ENCODE results near the gene SYNDIG1. TPM values are rescaled to one million over a fixed set of nuclear protein-coding genes. Genes with fewer than 3 reads are reported as not detected.

SYNDIG1 gene
- total RNA-seq, 1 donor from 2014 or later, result not detected

DNA sequence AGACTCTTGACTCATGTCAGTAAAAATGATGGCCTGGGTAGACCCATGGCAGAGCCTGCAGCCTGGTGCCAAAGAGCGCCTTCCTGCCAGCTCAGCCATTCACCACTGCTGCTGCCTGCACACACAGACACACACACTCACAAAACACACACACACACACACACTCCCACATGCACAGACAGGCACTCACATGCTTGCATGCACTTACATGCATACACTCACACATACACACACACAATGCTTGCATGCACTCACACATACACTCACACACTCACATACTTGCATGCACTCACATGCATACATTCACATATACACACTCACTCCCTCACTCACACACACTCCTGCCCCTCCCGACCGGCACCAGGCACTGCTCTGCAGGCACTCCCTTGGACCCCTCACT, 18.0 kb upstream of the SYNDIG1 start:
- Mint-ChIP-seq H3K9me3 (no peaks in the 10 kb centered on the region), H3K27me3 (ENCODE audit: insufficient read depth) (peaks cover 3% of the 10 kb centered on the region), H3K4me1 (ENCODE audit: low read depth) (no peaks in the 10 kb centered on the region), H3K36me3 (ENCODE audit: low read depth) (no peaks in the 10 kb centered on the region), H3K27ac (no peak overlapping the region), H3K4me3 (no peak overlapping the region)
- no peak for DNase-seq (ENCODE audit: low spot score)
- intact Hi-C loops (cut with micrococcal nuclease), result no loop called here

DNA sequence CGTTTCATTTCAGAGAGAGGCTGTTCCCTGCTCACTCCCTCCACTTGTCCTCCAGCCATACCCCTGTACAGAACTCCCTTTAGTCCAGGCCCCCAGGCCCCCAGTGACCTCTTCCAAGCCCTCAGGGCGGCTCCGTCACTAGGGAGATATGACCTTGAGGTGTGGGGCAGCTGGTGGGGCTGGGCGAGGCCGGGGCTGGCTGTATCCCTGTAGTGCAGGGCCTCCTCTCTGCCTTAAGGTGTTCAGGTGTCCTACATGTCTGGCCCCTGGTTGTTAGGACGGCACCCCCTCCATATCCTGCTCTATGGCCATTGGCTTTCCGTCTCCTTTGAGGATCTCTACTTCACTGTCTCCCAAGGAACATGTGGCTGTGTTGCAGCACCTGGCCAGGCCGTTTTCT, 17.4 kb upstream of the SYNDIG1 start:
- Mint-ChIP-seq H3K4me1 (ENCODE audit: low read depth) (no peaks in the 10 kb centered on the region), H3K4me3 (no peak overlapping the region), H3K36me3 (ENCODE audit: low read depth) (no peaks in the 10 kb centered on the region), H3K9me3 (no peaks in the 10 kb centered on the region), H3K27me3 (ENCODE audit: insufficient read depth) (peaks cover 3% of the 10 kb centered on the region), H3K27ac (no peak overlapping the region)
- no peak for DNase-seq (ENCODE audit: low spot score)
- intact Hi-C loops (cut with micrococcal nuclease), result no loop called here

DNA sequence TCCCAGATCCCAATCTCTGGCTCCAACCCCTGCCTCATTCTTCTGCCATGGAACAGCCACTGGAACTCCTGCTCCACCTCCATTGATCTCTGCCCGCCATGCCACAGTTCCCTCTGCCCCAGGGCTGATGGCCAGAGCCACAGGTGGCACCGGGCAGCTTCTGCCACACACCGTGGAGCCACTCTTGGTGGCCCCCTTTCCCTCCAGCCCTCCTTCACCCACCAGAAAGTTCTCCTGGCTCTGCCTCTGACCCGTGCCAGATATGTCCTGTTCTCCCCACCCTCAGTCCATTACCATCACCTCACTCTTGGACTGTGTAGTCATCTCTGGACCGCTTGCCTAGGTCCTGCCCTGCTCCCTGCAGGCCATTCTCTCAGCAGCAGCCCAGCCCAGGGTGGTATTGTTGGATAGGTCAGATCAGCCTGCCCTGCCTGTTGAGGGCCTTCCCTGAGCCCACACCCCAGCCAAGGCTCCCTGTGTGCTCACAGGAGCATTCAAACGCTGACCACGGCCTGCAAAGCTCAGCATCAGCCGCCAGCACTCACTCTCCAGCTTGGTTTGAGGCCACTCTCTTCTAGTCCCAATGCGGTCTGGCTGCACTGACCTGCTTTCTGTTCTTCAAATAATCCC, 16.8 kb upstream of the SYNDIG1 start:
- intact Hi-C loops (cut with micrococcal nuclease), result no loop called here
- H3K4me3 Mint-ChIP-seq, result no peak overlapping the region
- H3K9me3 Mint-ChIP-seq, result no peaks in the 10 kb centered on the region
- no peaks in the 10 kb centered on the region for H3K36me3 Mint-ChIP-seq (ENCODE audit: low read depth)
- DNase-seq (ENCODE audit: low spot score), result no peak
- no peaks in the 10 kb centered on the region for H3K4me1 Mint-ChIP-seq (ENCODE audit: low read depth)
- H3K27ac Mint-ChIP-seq, result no peak overlapping the region
- H3K27me3 Mint-ChIP-seq (ENCODE audit: insufficient read depth), result peaks cover 3% of the 10 kb centered on the region

DNA sequence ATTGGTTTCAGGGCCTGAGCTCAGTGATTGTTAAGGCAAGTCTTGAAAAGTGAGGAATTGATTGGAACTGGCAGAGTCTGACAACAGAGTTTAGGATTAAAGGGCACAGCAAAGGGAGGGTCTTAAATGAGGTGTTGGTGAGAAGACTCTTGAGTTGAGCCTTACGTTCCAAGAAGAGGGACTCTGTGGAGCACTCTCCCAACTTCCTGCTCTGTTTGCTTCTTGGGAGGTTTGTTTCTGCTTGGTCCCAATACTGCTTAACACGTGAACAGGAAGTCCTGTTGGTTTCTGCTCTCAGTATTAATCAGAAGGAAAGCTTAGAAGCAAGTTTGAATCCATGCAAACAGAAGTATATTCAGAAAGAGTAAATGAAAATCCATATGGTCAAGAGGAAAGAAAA, 15.6 kb upstream of the SYNDIG1 start:
- Mint-ChIP-seq H3K36me3 (ENCODE audit: low read depth) (no peaks in the 10 kb centered on the region), H3K27ac (no peak overlapping the region), H3K9me3 (no peaks in the 10 kb centered on the region), H3K4me1 (ENCODE audit: low read depth) (no peaks in the 10 kb centered on the region), H3K27me3 (ENCODE audit: insufficient read depth) (peaks cover 3% of the 10 kb centered on the region), H3K4me3 (no peak overlapping the region)
- DNase-seq (ENCODE audit: low spot score), result no peak
- intact Hi-C loops (cut with micrococcal nuclease), result no loop called here

DNA sequence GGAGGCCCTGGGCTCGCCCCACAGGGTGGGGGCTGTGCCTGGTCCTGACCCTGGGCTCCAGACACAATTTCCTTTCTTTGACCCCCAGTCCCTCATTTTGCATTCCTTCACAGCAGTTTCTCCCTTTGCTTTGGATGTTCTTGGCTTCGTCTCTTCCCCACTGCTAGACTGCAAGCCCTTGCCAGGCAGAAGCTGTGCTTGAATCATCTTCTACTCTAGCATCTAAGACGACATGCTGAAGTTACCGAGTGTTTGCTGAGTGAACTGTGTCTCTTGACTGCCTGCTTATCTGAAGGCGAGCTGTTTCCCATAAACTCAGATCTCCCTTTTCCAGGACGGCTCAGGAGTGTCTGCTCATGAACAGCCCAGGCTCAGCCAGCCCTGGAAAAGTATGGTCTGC, 14.3 kb upstream of the SYNDIG1 start:
- Mint-ChIP-seq H3K9me3 (no peaks in the 10 kb centered on the region), H3K36me3 (ENCODE audit: low read depth) (no peaks in the 10 kb centered on the region), H3K4me3 (no peak overlapping the region), H3K27ac (no peak overlapping the region), H3K4me1 (ENCODE audit: low read depth) (no peaks in the 10 kb centered on the region), H3K27me3 (ENCODE audit: insufficient read depth) (peaks cover 3% of the 10 kb centered on the region)
- no peak for DNase-seq (ENCODE audit: low spot score)
- intact Hi-C loops (cut with micrococcal nuclease), result no loop called here

DNA sequence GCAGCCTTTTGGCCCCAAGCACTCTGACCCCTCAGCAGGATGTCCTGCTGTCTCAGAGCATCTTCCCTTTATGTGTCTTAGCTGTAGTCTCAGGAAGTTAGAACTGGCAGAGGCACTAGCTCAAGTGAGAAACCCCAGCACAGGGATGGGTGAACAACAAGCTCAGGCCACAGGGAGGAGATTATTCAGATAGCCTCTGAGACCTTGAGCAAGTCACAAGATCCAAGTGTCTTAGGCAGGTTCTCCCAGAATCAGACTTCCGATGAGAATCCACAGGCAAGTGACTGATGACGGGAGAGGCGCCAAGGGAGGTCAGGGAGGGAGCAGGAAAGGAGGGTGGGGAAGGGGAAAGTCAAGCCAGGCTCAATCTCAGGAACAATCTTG, 13.0 kb upstream of the SYNDIG1 start:
- H3K4me3 Mint-ChIP-seq, result no peak overlapping the region
- no peaks in the 10 kb centered on the region for H3K4me1 Mint-ChIP-seq (ENCODE audit: low read depth)
- no peaks in the 10 kb centered on the region for H3K36me3 Mint-ChIP-seq (ENCODE audit: low read depth)
- H3K27me3 Mint-ChIP-seq (ENCODE audit: insufficient read depth), result peaks cover 3% of the 10 kb centered on the region
- no peaks in the 10 kb centered on the region for H3K9me3 Mint-ChIP-seq
- no peak overlapping the region for H3K27ac Mint-ChIP-seq
- intact Hi-C loops (cut with micrococcal nuclease), result no loop called here
- DNase-seq (ENCODE audit: low spot score), result no peak

DNA sequence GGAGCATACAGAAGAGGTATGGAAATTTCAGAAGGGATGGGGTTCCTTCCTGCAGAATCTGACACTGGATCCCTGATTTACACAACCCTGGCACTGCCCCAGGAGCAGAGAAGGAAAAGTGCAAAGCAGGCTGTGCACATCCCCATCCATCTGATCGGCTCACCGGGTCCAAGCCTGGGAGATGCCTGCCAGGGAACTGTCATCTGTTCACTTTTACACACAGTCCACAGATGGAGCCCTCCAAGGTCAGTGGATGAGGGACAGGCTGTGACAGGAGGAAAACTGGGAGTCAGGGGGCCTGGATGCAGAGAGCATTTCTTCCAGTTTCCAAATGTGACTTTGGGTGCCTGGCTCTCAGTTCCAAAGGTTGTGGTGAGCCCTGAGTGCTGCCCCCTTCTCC, 11.0 kb upstream of the SYNDIG1 start:
- H3K4me1 Mint-ChIP-seq (ENCODE audit: low read depth), result no peaks in the 10 kb centered on the region
- H3K36me3 Mint-ChIP-seq (ENCODE audit: low read depth), result no peaks in the 10 kb centered on the region
- H3K27me3 Mint-ChIP-seq (ENCODE audit: insufficient read depth), result peaks cover 5% of the 10 kb centered on the region
- intact Hi-C loops (cut with micrococcal nuclease), result no loop called here
- H3K4me3 Mint-ChIP-seq, result no peak overlapping the region
- DNase-seq (ENCODE audit: low spot score), result no peak
- H3K9me3 Mint-ChIP-seq, result no peaks in the 10 kb centered on the region
- H3K27ac Mint-ChIP-seq, result no peak overlapping the region

DNA sequence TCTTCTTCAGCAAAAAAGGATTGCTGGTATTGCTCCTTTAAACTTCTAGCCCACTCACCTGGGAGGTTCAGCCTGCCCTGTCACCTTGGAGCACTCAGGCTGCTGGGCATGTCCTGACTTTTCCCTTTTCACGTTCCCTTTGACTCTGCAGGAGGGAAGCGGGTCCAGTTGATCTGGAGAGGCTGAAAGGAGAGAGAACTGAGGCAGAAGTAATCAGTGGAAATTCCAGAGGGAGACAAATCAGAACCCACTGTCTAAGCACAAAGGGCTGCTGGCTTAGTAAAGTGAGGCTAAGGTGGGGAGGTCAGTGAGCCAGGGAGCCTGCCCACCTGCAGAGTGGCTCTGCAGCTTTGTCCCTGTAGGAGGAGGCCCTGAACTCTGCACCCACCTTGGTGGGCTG, 9.7 kb upstream of the SYNDIG1 start:
- Mint-ChIP-seq H3K4me1 (ENCODE audit: low read depth) (no peaks in the 10 kb centered on the region), H3K9me3 (no peaks in the 10 kb centered on the region), H3K4me3 (no peak overlapping the region), H3K36me3 (ENCODE audit: low read depth) (no peaks in the 10 kb centered on the region), H3K27me3 (ENCODE audit: insufficient read depth) (peaks cover 7% of the 10 kb centered on the region), H3K27ac (no peak overlapping the region)
- intact Hi-C loops (cut with micrococcal nuclease), result no loop called here
- DNase-seq (ENCODE audit: low spot score), result no peak

DNA sequence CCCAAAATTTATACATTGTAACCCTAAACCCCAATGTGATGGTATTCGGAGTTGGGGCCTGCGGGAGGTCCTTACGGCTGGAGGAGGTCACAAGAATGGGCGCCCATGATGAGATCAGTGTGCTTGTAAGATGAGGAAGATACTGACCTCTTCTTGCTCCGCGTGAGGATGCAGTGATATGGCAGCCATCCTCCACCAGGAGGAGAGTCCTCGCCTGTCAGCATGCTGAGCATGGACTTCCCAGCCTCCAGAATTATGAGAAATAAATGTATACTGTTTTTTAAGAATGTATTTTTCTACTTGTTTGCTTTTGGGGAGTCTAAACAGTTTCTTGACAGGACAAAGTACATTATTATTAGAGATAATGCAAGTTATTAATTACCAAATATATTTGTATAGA, 8.7 kb upstream of the SYNDIG1 start:
- Mint-ChIP-seq H3K27ac (no peak overlapping the region), H3K27me3 (ENCODE audit: insufficient read depth) (peaks cover 10% of the 10 kb centered on the region), H3K9me3 (no peaks in the 10 kb centered on the region), H3K4me3 (no peak overlapping the region), H3K4me1 (ENCODE audit: low read depth) (no peaks in the 10 kb centered on the region), H3K36me3 (ENCODE audit: low read depth) (no peaks in the 10 kb centered on the region)
- intact Hi-C loops (cut with micrococcal nuclease), result no loop called here
- no peak for DNase-seq (ENCODE audit: low spot score)

DNA sequence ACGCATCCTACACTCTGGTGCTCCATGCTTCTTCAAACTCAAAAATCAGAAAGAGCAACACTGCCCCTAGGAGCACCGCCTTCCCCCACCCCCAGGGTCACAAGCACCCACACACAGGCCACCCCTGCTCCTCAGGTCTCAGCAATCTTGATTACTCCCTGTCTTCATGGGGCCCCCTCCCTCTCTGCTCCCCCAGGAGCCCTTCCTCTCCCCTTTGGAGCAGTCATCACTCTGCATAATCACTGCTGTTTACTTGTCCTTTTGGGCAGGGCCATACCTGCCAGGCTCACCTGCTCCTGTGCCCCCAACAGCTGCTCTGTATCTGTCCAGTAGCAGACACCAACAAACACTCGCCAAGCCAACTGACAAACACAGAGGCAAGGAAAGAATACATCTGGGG, 7.6 kb upstream of the SYNDIG1 start:
- H3K4me1 Mint-ChIP-seq (ENCODE audit: low read depth), result no peaks in the 10 kb centered on the region
- peaks cover 9% of the 10 kb centered on the region for H3K27me3 Mint-ChIP-seq (ENCODE audit: insufficient read depth)
- H3K27ac Mint-ChIP-seq, result no peak overlapping the region
- no peaks in the 10 kb centered on the region for H3K9me3 Mint-ChIP-seq
- no peak for DNase-seq (ENCODE audit: low spot score)
- intact Hi-C loops (cut with micrococcal nuclease), result no loop called here
- no peaks in the 10 kb centered on the region for H3K36me3 Mint-ChIP-seq (ENCODE audit: low read depth)
- no peak overlapping the region for H3K4me3 Mint-ChIP-seq

DNA sequence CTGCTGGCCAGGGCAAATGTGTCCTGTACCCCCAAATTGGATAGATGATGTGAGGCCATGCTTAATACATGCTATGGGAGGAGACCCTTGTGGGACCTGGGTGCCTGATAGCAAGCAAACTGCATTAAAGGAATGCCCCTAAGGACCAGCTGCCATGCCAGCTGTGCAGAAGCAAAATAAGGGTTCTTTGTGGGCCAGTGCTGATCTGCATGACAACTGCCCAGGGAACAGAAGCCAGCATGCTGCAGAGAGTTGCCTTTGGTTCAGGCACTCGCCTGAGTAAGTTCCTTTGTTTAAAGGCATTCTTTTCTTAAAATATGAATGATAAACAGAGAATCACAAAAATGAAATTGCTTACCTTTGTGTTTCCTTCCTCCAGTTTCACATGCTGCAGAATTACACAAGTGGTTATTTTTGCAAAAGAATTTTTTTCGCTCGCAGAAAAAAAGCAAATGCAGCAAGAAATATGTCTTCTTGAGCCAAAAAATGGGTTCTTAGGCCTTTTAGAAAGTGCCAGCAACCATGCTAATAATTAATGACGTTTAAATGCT, 6.9 kb upstream of the SYNDIG1 start:
- no peak for DNase-seq (ENCODE audit: low spot score)
- Mint-ChIP-seq H3K4me3 (no peak overlapping the region), H3K36me3 (ENCODE audit: low read depth) (no peaks in the 10 kb centered on the region), H3K27me3 (ENCODE audit: insufficient read depth) (peaks cover 14% of the 10 kb centered on the region), H3K27ac (no peak overlapping the region), H3K4me1 (ENCODE audit: low read depth) (no peaks in the 10 kb centered on the region), H3K9me3 (no peaks in the 10 kb centered on the region)
- intact Hi-C loops (cut with micrococcal nuclease), result no loop called here

DNA sequence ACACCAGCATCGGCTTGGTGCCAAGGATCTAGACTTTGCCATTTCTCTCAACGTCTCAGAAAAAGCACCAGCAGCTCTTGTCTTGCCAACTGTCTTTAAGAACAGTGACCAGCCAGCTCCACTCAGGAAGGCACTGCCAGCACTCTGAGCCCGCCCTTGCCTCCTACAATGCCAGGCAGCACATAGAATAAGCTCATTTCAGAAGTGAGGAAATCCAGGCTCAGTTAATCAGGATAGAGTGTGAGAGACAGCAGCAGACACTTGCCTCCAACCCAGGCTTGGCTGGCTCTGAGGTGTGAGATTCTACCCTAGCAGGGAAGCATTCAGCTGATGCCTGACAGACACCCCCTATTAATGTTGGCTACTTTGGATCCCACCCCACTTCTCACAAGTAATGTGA, 4.3 kb upstream of the SYNDIG1 start:
- Mint-ChIP-seq H3K4me1 (ENCODE audit: low read depth) (no peaks in the 10 kb centered on the region), H3K9me3 (no peaks in the 10 kb centered on the region), H3K36me3 (ENCODE audit: low read depth) (no peaks in the 10 kb centered on the region), H3K27ac (no peak overlapping the region), H3K27me3 (ENCODE audit: insufficient read depth) (peaks cover 28% of the 10 kb centered on the region), H3K4me3 (no peak overlapping the region)
- no peak for DNase-seq (ENCODE audit: low spot score)
- intact Hi-C loops (cut with micrococcal nuclease), result no loop called here

DNA sequence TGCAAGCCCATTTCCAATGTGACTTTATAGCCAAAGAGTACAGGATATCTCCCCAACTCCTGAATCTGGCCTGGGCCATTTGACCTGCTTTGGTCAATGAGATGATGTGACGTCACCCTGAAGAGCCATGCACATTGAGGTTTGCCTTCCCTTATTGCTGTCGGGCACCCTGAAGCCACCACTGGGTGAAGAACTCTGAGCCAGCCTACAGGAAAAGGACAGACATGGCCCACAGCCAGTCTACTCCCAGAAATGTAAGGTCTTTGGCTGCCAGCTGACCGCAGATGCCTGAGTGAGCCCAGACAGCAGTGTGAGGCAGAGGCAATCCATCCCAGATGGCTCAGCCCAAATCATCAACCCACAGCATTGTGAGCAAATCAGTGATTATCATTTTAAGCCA, 3.7 kb upstream of the SYNDIG1 start:
- Mint-ChIP-seq H3K4me3 (no peak overlapping the region), H3K9me3 (no peaks in the 10 kb centered on the region), H3K27me3 (ENCODE audit: insufficient read depth) (peaks cover 33% of the 10 kb centered on the region), H3K36me3 (ENCODE audit: low read depth) (no peaks in the 10 kb centered on the region), H3K4me1 (ENCODE audit: low read depth) (no peaks in the 10 kb centered on the region), H3K27ac (no peak overlapping the region)
- intact Hi-C loops (cut with micrococcal nuclease), result no loop called here
- no peak for DNase-seq (ENCODE audit: low spot score)

All from activated T-helper 1 cell treated with anti-CD3 and anti-CD28 coated beads, Interleukin-12 subunit alpha, Interleukin-12 subunit beta, Interleukin-2, Interleukin-4 antibody, amounts not matched to agents 30 ng/mL and 10 ng/mL and 1 ng/mL, durations not matched to agents 14 hours and 24 hours and 36 hours (primary cell).